ENCODE results near the gene SAC3D1. TPM values are rescaled to one million over a fixed set of nuclear protein-coding genes. Genes with fewer than 3 reads are reported as not detected.
"Not testable (repeated sequence)": the region's sequence is repeated elsewhere in the genome, so short reads cannot be mapped to it uniquely, and the experiment has no call there.

The SAC3D1 gene
- total RNA-seq (3.0 TPM), polyA plus RNA-seq (14.7 TPM)

DNA sequence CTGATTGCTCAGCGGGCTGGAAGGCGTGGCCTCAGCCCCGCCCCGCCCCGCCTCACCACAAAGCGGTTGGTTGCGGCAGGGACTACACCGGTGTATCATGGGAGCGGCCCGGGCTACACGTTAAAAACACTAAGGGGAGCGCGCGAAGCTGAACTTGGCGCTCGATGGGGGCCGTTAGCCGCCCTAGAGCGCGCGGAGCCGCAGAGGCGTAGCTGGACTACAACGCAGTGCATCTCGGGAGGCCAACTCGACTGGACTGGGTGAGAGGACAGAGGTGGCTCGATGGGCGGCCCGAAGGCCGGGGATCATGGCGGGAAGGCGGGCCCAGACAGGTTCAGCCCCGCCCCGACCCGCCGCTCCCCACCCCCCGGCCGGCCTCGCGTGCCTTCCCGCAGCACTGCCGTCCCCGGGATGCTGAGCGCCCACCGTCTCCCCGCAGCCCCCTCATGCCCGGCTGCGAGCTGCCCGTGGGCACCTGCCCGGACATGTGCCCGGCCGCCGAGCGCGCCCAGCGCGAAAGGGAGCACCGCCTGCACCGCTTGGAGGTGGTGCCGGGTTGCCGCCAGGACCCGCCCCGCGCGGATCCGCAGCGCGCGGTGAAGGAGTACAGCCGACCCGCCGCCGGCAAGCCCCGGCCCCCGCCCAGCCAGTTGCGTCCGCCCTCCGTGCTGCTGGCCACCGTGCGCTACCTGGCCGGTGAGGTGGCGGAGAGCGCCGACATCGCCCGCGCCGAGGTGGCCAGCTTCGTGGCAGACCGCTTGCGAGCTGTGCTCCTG lies at the start of gene SAC3D1:
Gene SAC3D1, plus strand, starts transcription at position 364 of the 776 bp plus-strand sequence. Its CDS starts 83 bp downstream, at position 447.
- Histone ChIP-seq H3K4me3 (ENCODE audit: low read depth, low read length) (peak within 1 kb of the TSS; percentile 72), H3K4me1 (ENCODE audit: insufficient read depth) (no peaks in the 10 kb centered on the region), H3K36me3 (ENCODE audit: insufficient read depth) (no peaks in the 10 kb centered on the region), H3K27ac (ENCODE audit: low read depth) (peak within 1 kb of the TSS; percentile 93)
- WGBS = under 1% methylated on average over 91 of the region's 91 CpGs
- peak; percentile 82 for DNase-seq (ENCODE audit: extremely low spot score)

GRCh38 chr11:64994318-64994717 lies 46.7 kb upstream of the SAC3D1 start:
- Histone ChIP-seq H3K4me1 (ENCODE audit: insufficient read depth) (peaks cover 3% of the 10 kb centered on the region), H3K4me3 (ENCODE audit: low read depth, low read length) (no peak overlapping the region), H3K27ac (ENCODE audit: low read depth) (no peak overlapping the region), H3K36me3 (ENCODE audit: insufficient read depth) (no peaks in the 10 kb centered on the region)
- no peak for DNase-seq (ENCODE audit: extremely low spot score)
- WGBS = 92% methylated on average over 7 of the region's 7 CpGs

- Histone ChIP-seq H3K4me3 (ENCODE audit: low read depth, low read length) (peak overlapping the region; percentile 37), H3K4me1 (ENCODE audit: insufficient read depth) (no peaks in the 10 kb centered on the region), H3K36me3 (ENCODE audit: insufficient read depth) (no peaks in the 10 kb centered on the region), H3K27ac (ENCODE audit: low read depth) (peak overlapping the region; percentile 40)
- 41% methylated on average over 11 of the region's 11 CpGs for WGBS
- DNase-seq (ENCODE audit: extremely low spot score) = no peak
These were observed 44.7 kb upstream of the SAC3D1 start for GRCh38 chr11:64996327-64996709.

DNA sequence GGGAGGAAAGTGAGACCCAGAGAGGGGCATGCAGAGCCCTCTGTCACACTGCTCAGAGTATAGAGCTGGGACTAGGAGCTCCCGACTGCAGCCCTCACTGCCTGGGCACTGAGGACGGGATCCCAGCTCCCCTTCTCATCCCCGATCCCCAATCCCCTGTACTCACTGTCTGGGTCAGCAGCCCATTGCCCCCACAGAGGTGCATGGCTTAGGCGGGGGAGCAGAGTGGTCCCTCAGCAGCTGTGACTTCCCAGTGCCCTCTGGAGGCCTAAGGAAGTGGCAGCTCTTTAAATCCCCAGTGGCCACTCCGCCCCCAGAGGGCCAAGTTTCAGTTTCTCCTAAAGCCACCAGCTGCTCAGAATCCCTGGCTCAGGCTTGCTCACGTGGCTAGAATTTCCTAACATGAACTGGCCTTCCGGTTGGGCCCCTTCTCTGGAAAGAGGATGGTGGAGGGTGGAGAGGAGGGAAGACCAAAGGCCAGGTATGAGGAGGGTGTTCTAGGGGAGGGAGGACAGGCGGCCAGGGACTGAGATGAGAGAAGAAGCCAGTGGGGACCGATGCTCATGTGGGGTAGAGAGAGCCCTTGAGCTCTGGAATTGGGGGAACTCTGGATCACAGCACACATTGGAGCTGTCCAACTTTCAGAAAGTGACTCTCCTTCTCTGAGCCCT lies 44.2 kb upstream of the SAC3D1 start, which contains the start of gene BATF2:
Gene BATF2, minus strand, starts transcription at position 262 of the 671 bp plus-strand sequence. Its CDS starts 57 bp downstream, at position 205.
- H3K27ac ChIP-seq (ENCODE audit: low read depth) = peak within 1 kb of the TSS; percentile 44
- no peak for DNase-seq (ENCODE audit: extremely low spot score)
- H3K4me1 ChIP-seq (ENCODE audit: insufficient read depth) = no peaks in the 10 kb centered on the region
- H3K36me3 ChIP-seq (ENCODE audit: insufficient read depth) = no peaks in the 10 kb centered on the region
- peak within 1 kb of the TSS; percentile 37 for H3K4me3 ChIP-seq (ENCODE audit: low read depth, low read length)
- 18% methylated on average over 9 of the region's 9 CpGs for WGBS

DNA sequence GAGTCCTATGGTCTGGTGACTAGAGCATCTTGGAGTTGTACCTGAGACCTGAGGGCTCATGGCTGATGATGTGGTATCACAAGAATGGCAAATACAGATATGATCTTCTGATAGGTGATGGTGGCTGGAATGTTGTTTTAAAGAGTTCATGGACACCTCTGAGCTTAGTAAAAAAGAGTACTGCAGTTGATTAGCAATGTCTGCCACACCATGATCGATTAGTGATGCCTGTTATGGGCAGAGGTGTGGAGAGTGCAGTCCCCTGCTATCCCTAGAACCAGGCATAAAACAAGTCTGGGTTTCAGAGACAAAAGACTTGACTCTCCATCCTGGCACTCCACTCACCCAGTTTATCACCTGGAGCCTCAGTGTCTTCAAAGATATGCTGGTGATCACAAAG lies 42.9 kb upstream of the SAC3D1 start:
- Histone ChIP-seq H3K4me1 (ENCODE audit: insufficient read depth) (no peaks in the 10 kb centered on the region), H3K4me3 (ENCODE audit: low read depth, low read length) (no peak overlapping the region), H3K27ac (ENCODE audit: low read depth) (no peak overlapping the region), H3K36me3 (ENCODE audit: insufficient read depth) (no peaks in the 10 kb centered on the region)
- 81% methylated on average over 1 of the region's 1 CpG for WGBS
- DNase-seq (ENCODE audit: extremely low spot score) = no peak

DNA sequence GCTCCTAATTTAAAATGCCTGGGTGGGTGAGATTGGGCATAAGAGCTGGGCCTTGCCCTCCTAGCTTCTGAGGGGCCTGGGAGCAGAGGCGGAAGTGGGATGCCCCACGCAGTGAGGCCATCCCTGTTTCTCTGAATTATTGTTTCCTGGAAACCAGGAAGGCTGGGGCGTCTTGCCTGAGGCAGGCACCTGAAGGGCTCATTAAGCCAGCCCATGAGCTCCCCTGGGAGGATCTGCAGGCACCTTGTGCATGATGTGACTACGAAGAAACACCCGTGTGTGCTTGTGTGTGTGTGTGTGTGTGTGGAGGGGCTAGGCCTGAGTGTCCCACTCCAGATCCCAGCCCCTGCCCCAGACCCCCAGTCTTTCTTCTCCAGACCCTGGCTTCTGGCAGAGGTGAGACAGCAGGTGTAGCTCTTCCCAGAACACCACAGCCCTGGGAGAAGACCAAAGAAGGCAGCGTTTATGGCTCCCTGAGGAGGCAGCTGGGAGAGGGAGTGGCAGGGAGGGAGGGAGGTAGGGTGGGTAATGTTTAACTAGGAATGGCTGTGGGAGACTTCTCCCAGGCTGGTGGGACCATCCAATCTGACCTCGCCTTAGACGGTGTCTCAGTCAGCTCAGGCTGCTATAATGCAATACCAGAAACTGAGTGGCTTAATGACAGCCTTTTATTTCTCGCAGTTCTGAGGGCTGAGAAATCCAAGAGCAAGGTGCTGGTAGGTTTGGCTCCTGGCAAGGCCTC lies 42.1 kb upstream of the SAC3D1 start:
- Histone ChIP-seq H3K36me3 (ENCODE audit: insufficient read depth) (no peaks in the 10 kb centered on the region), H3K4me1 (ENCODE audit: insufficient read depth) (no peaks in the 10 kb centered on the region), H3K27ac (ENCODE audit: low read depth) (no peak overlapping the region), H3K4me3 (ENCODE audit: low read depth, low read length) (no peak overlapping the region)
- 72% methylated on average over 9 of the region's 9 CpGs for WGBS
- no peak for DNase-seq (ENCODE audit: extremely low spot score)

- no peak overlapping the region for H3K4me3 ChIP-seq (ENCODE audit: low read depth, low read length)
- no peak for DNase-seq (ENCODE audit: extremely low spot score)
- 90% methylated on average over 1 of the region's 1 CpG for WGBS
These were observed 41.5 kb upstream of the SAC3D1 start for GRCh38 chr11:64999478-64999877.

DNA sequence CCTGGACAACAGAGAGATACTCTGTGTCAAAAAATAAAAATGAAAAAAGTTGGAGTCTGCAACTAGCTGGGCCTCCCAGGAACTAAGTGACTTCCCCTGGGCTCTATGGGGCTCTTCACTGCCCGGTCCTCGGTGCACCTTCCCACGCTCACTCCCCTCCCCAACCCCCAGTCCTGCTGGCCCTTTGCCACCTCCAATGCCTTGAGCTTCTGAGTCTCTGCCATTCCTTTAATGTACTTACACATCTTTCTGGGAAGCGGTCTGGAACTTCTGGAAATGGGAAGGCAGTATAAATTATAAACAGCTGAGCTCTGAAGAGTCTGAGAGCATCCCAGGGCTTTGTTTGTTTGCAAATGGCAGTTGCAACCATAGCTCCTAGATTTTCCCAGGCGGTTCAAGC lies 38.3 kb upstream of the SAC3D1 start:
- Histone ChIP-seq H3K4me3 (ENCODE audit: low read depth, low read length) (no peak overlapping the region), H3K4me1 (ENCODE audit: insufficient read depth) (no peaks in the 10 kb centered on the region), H3K36me3 (ENCODE audit: insufficient read depth) (no peaks in the 10 kb centered on the region), H3K27ac (ENCODE audit: low read depth) (no peak overlapping the region)
- DNase-seq (ENCODE audit: extremely low spot score) = no peak
- WGBS = 55% methylated on average over 5 of the region's 5 CpGs

More at GRCh38 chr11:64999478-64999877, 41.5 kb upstream of the SAC3D1 start:
- no peaks in the 10 kb centered on the region for H3K4me1 ChIP-seq (ENCODE audit: insufficient read depth)
- H3K27ac ChIP-seq (ENCODE audit: low read depth) = no peak overlapping the region
- no peaks in the 10 kb centered on the region for H3K36me3 ChIP-seq (ENCODE audit: insufficient read depth)

GRCh38 chr11:65003282-65003681 lies 37.7 kb upstream of the SAC3D1 start:
- WGBS = 60% methylated on average over 7 of the region's 7 CpGs
- Histone ChIP-seq H3K4me1 (ENCODE audit: insufficient read depth) (no peaks in the 10 kb centered on the region), H3K36me3 (ENCODE audit: insufficient read depth) (no peaks in the 10 kb centered on the region)

DNA sequence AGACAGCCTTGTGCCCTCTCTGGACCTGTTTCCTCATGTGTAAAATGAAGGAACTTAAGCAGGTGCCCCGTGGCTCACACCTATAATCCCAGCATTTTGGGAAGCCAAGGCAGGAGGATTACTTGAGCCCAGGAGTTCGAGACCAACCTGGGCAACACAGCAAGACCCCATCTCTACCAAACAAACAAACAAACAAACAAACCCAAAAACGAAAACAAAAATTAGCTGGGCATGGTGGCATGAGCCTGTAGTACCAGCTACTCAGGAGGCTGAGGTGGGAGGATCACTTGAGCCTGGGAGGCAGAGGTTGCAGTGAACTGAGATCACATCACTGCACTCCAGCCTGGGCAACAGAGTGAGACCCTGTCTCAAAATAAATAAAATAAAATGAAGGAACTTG lies 37.0 kb upstream of the SAC3D1 start:
- H3K36me3 ChIP-seq (ENCODE audit: insufficient read depth); DNase-seq (ENCODE audit: extremely low spot score); H3K4me3 ChIP-seq (ENCODE audit: low read depth, low read length); H3K4me1 ChIP-seq (ENCODE audit: insufficient read depth); H3K27ac ChIP-seq (ENCODE audit: low read depth): not testable (repeated sequence)
- 56% methylated on average over 3 of the region's 3 CpGs for WGBS

More at GRCh38 chr11:65003282-65003681, 37.7 kb upstream of the SAC3D1 start:
- no peak for DNase-seq (ENCODE audit: extremely low spot score)
- Histone ChIP-seq H3K27ac (ENCODE audit: low read depth) (no peak overlapping the region), H3K4me3 (ENCODE audit: low read depth, low read length) (no peak overlapping the region)

- Histone ChIP-seq H3K27ac (ENCODE audit: low read depth) (no peak overlapping the region), H3K4me3 (ENCODE audit: low read depth, low read length) (no peak overlapping the region), H3K4me1 (ENCODE audit: insufficient read depth) (no peaks in the 10 kb centered on the region), H3K36me3 (ENCODE audit: insufficient read depth) (no peaks in the 10 kb centered on the region)
- no peak for DNase-seq (ENCODE audit: extremely low spot score)
- WGBS = 74% methylated on average over 7 of the region's 7 CpGs
These were observed 33.0 kb upstream of the SAC3D1 start for GRCh38 chr11:65008016-65008415.

- DNase-seq (ENCODE audit: extremely low spot score) = no peak
- H3K4me1 ChIP-seq (ENCODE audit: insufficient read depth) = no peaks in the 10 kb centered on the region
- 83% methylated on average over 2 of the region's 2 CpGs for WGBS
- H3K4me3 ChIP-seq (ENCODE audit: low read depth, low read length) = no peak overlapping the region
- H3K36me3 ChIP-seq (ENCODE audit: insufficient read depth) = no peaks in the 10 kb centered on the region
- H3K27ac ChIP-seq (ENCODE audit: low read depth) = no peak overlapping the region
These were observed 32.1 kb upstream of the SAC3D1 start for GRCh38 chr11:65008873-65009272.

DNA sequence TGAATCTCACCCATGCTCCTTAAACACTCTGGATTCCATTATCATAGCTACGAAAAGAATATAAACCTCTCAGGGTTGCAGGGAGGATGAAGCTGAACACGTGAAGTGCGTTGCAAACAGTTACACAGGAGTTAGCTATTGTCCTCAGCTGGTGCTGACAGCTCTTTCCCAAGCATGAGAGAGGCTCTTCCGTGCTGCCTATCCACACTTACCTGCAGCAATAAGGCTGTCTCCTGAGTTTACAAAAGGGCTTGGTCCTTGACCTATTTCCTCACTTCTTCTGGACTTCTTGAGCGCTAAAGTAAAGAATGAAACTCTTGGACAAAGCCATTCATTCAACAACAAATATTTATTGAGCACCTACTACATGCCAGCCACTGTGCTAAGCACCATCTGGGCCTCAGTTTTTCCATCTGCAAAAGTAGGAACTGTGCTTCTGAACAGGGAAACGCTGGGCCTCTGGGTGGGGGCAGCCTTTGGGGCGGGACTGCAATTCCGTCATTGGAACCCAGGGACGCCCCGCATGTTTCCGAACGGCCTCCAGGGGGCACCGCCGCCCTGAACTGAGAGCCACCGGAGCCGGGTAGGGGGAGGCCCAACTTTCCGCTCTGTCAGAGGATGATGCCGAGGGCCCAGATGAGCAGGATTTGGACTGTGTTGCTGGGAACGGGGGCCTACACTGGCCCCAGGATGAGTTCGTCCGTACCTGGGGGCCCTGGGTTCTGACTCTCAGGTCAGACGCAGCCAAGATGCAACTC lies 27.7 kb upstream of the SAC3D1 start:
- Histone ChIP-seq H3K4me3 (ENCODE audit: low read depth, low read length) (peak overlapping the region; percentile 79), H3K36me3 (ENCODE audit: insufficient read depth) (no peaks in the 10 kb centered on the region), H3K27ac (ENCODE audit: low read depth) (peak overlapping the region; percentile 93), H3K4me1 (ENCODE audit: insufficient read depth) (no peaks in the 10 kb centered on the region)
- 10% methylated on average over 22 of the region's 22 CpGs for WGBS
- DNase-seq (ENCODE audit: extremely low spot score) = peak; percentile 79

All from urinary bladder (tissue), 4 donors.